ENCODE measurements around the gene RPL38.

GRCh38 chr17:74198694-74199093 lies 4.8 kb upstream of the RPL38 start:
- TF ChIP-seq CTCF (IDR thresholded peaks at IDR 0.05; ENCODE audit: low read depth, low read length, poor library complexity, severe bottlenecking) = no peak
- TF ChIP-seq EZH2phosphoT487 (IDR thresholded peaks at IDR 0.05; ENCODE audit: borderline replicate concordance, low read length) = no peak

Data from DOHH2 (cell line).